Ovary (tissue), 3 donors: Measurements from ENCODE around the gene HCRTR1.

Experiments
- CTCF ChIP-seq, 3 donors: fragments of 450-650 bp in 2 of 3; fragments of 200-600 bp in 1 of 3; IDR thresholded peaks; one replicate each; pipeline versions ENCODE4 v1.5.1 to v1.8.0; 2016 to 2022; ENCODE audit warnings: antibody characterized with exemption in 3 of 3, mild to moderate bottlenecking in 1 of 3
- EP300 ChIP-seq: sonication (generic); formaldehyde crosslinking; IDR thresholded peaks from one replicate; pipeline ENCODE4 v1.6.1; 2017; ENCODE audit warnings: antibody characterized with exemption
- POLR2A ChIP-seq: fragments of 450-650 bp; IDR thresholded peaks from one replicate; pipeline ENCODE4 v1.6.1; 2017; ENCODE audit warnings: antibody characterized with exemption, mild to moderate bottlenecking, moderate library complexity
- donor health status: DM: no; HTN: no; CAD: no.

- no peak for TF ChIP-seq EP300
- no peak for TF ChIP-seq CTCF (IDR thresholded peaks at IDR 0.05)
- TF ChIP-seq POLR2A: no peak
Observed at GRCh38 chr1:31600641-31601040, 16.8 kb upstream of the HCRTR1 start.
